22Rv1 (cell line): Measurements from ENCODE around the gene ARL6IP5.

Source experiments
- H3K27ac ChIP-seq: fragments of 450-650 bp; 2 replicates; pipeline ENCODE4 v1.5.1; 2017
- CTCF ChIP-seq: fragments of 450-650 bp; IDR thresholded peaks from 2 replicates; pipeline ENCODE4 v1.5.1; 2017; ENCODE audit warnings: mild to moderate bottlenecking
- ZFX ChIP-seq: fragments of 450-650 bp; IDR thresholded peaks from 2 replicates; pipeline ENCODE4 v1.6.1; 2017; ENCODE audit warnings: antibody characterized with exemption, borderline replicate concordance

The ARL6IP5 gene

GRCh38 chr3:69137412-69137811 is 52.7 kb downstream of the ARL6IP5 start:
- no peak overlapping the region for H3K27ac ChIP-seq
- TF ChIP-seq ZFX (no peak), CTCF (no peak)

DNA sequence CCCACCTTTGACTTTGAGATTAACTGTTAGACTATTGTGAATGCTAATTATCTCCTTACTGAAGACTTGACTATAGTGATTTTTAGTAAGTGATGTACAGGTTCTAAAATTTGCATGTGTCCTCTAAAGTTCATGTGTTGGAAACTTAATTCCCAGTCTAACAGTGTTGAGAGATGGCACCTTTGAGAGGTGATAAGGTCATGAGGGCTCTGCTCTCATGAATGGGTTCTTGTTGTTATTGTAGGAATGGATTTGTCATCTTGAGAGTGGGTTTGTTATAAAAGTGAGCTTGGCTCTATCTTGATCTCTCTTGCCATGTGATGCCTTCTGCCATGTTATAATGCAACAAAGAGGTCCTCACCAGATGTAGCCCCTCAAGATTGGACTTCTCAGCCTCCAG is 56.6 kb downstream of the ARL6IP5 start:
- no peak overlapping the region for H3K27ac ChIP-seq
- TF ChIP-seq ZFX = no peak
- no peak for TF ChIP-seq CTCF

DNA sequence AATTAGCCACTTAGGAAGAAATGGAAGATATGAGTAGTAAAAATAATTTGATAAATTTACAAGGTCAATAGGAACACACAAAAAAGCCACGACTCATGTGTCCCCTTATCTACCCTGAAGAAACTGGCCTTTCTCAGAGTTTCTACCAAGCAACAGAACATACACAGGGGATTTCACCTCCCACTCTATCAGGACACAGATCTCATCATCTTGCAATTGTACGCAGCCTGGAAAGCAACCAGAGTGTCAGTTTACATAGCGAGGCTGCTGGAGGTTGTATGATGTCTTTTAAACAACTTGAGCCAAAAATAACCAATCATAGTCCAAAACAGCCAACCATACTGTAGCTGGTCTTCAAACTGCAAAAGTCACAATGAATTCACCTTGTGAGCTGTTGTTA is 57.4 kb downstream of the ARL6IP5 start:
- no peak for TF ChIP-seq ZFX
- H3K27ac ChIP-seq = no peak overlapping the region

- no peak for TF ChIP-seq ZFX
- H3K27ac ChIP-seq = peak overlapping the region; percentile 30
Measured at GRCh38 chr3:69142797-69143454, 58.2 kb downstream of the ARL6IP5 start.

DNA sequence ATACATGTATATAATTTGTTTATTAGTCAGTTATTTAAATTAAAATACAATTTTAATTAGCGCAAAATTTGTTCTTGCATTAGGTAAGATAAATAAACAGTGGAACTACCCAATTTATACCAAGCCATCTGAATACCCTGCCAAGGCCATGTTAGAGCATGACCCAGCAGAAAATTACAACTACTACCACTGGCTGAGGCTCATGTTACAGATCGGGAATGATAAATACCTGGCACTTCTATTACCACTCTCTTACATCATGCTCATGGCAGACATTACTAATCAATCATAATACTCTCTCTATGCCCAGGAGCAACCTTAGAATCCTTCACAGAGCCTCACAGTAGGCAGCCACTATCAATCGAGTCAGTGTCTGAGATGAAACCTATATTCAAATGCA is 58.9 kb downstream of the ARL6IP5 start:
- peak overlapping the region; percentile 30 for H3K27ac ChIP-seq
- TF ChIP-seq ZFX = no peak
- no peak for TF ChIP-seq CTCF

- H3K27ac ChIP-seq = no peak overlapping the region
- no peak for TF ChIP-seq ZFX
- no peak for TF ChIP-seq CTCF
Measured at GRCh38 chr3:69144631-69145245, 60.0 kb downstream of the ARL6IP5 start.

DNA sequence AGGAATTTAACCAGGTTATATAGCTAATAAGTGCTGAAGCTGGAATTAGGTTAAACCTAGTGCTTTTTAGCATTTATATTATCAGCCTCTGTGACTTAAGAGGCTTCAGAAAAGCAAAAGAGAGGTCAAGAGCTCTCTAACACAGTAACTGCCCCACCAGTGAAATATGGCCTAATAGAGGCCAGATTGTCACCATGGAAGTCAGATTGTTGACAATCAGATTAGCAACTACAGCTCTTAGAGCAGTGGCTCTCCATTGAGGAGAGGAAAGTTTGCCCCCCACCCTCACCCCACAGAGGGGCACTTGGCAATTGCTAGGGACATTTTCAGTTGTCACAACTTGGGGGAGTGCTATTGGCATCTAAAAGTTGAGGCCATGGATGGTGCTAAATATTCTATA is 61.0 kb downstream of the ARL6IP5 start:
- TF ChIP-seq CTCF (no peak), ZFX (no peak)
- H3K27ac ChIP-seq = no peak overlapping the region

- TF ChIP-seq CTCF = no peak
- H3K27ac ChIP-seq = no peak overlapping the region
Measured at GRCh38 chr3:69149586-69149985, 64.8 kb downstream of the ARL6IP5 start.
